8988T (cell line): ENCODE results near the gene PMEPA1.

Experiments
- DNase-seq: peaks from one replicate; pipeline ENCODE4 v3.0.0; 2011

PMEPA1 gene

DNA sequence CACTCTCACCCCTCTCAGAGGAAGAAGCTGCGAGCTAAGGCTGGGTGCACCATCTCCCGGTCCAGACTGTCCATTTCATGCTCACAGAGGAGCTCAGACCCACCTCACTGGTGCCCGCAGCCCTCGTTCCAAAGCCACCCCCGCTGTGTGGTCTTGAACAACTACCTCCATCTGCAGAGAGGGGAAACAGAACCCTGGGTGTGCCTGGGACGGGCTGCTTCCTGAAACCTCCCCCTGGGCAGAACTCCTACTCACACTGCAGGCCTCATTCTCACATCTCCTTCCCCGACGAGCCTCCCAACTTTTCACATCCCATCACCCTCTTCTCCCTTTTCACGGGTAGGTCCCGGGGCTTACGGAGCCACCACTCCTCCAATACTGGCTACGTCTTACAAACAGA, 18.1 kb downstream of the PMEPA1 start:
- no peak for DNase-seq

DNA sequence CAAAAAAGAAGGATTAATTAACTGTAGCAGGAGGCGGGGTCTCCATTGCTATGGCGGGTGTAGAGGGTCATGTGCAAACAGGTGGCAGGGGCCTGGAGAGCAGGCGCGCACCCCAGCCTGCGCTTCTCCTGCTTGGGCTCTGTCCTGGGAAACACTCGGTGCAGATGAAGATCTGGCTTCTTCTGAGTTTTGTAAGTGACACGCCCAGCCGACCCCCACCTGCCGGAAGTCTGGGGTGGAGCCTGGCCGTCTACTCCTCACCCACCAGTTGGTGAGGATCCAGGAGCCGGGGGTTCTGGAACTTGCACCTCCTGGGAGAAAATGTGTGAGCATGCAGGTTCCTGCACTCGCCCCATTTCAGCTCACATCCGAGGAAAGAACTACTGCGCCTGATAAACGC, 19.3 kb downstream of the PMEPA1 start:
- no peak for DNase-seq

DNA sequence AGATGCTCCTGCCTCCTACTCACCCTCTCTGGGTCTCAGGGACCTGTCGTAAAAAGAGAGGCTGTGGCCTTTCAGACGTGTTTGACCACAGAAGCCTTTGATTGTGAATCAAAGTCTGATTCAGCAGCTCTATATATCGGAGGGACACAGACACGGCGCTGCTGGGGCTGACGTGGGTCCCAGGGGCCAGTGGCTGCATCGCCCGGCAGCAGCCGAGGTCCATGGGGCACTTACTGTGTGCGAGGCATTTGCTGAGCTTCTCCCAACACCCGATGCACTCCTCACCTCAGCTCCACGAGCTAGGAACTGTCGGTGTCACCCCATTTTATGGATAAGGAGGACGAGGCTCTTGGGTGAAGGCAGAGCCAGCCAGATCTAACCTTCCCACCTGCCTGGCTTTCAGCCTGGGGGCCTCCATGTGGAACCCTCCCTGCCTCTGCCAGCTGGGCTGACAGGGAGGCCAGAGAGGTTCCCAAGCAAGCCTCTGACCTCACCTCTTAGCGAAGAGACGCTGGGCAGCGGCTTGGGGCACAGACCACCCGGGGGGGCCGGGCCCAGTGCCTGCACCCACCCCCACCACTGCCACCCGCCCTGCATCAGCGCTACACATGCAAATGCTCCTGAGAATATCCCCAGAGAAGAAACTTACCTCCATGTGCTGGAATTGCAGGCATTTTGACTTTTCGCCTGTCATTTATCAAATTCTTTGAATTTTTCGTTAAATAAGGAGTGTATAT, 19.9 kb downstream of the PMEPA1 start:
- no peak for DNase-seq

DNA sequence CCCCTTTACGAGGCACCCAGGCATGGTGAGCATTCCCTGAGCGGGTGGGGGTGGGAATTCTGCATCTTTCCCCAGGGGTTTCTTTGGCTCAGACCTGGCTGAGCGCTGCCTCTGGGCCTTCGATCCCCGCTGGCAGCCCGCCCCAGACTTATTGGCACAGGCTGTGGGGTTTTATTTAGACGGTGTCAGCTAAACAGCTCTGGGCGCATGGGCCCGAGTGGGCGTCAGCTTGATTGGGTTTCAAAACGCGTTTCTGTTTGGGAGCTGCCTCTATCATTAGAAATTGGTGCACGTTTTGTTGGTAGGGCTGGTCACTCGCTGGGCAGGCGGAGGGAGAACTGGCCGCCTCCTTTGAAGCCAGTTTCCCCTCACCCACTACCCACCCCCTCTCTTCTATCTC, 21.0 kb downstream of the PMEPA1 start:
- no peak for DNase-seq

DNA sequence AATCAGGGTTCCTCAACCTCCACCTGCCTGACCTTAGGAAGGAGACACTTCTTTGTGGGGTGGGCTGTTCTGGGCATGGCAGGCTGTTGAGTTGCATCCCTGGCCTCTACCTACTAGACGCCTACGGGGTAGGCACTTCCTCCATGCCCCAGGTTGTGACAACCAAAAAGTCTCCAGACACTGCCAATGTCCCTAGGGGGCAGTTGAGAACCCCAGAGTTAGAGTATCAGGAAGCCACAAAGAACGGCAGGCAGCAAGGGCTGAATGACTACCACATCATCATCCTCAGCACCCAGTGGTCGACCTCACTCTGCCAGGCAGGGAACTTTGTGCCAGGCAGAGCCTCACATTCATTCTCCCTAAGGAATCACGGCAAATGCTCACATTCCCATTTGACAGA, 21.5 kb downstream of the PMEPA1 start:
- DNase-seq, result no peak

DNA sequence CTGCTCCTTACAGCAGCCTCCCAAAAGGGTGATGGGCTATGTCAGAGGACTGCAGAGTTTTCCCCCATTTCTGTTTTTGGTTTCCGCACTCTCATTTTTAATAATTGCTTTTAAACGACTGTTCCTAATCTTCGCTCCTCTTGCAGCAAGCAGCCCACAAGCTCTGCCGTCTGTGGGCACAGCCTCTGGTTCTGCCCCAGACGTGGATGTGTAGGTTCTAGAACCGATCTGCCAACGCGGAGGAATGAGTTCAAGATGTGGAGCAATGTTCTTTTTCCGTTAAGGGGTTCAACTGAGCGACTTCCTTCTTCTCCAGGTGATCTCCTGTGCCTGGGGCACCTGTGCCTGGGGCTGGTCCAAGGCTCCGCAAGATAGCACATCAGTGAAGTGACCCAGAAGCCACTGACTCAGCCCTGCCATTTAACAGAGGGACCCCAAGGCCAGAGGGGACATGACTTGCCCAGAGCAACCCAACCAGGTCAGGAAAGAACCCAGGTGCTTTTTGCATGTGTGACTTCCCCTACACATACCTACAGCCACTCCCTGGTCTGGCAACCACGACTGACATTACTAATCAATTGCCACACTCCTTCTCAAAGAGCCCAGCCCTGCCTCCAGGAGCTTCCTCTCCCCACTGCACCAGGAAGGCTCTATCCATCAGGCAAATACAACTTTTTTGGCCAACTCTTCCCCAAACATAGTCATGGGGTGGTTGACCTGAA, 22.7 kb downstream of the PMEPA1 start:
- no peak for DNase-seq

DNA sequence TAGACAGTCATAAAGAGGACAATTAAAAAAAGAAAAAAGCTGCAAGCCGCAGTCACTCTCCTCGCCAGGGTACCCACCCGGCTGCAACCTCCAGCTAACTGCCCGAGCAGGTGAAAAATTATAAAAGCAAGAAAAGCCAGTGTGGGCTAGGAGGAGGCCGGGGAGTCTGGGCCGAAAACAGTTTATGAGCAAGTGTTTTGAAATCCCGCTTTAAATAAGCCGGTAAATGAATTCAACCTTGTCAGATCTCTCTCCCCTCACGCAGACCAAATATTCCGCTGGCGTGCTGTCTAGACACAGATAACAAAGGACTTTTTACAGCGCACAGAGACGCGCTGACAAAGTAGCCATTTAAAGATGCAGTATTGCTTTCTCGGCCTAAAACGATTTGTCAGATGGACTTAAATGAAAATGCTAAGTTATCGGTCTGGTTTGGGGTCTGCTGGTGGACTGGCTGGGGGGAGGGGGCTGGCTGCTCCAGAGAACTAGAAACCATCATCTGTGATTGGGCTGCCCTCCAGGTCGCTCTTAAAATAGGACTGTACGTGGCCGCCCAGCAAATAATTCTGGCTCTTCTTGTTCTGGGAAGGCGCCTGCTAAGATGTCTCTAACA, 24.6 kb downstream of the PMEPA1 start:
- no peak for DNase-seq

DNA sequence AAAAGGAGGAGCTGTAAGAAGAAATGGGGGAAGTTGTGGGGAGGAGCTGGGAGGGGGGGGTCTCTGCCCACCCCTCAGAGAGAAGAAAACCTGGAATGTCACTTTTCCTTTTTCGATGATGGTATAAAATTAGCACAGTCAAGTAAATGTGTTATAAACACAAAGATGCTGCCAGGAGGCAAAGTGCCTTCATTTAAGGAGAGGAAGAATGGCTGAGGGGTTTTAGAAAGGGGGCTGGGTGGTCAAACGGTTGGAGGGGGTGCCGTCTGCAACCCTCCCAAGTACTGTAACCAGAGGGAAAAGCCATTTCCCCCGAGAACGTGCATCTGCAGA, 25.0 kb downstream of the PMEPA1 start:
- no peak for DNase-seq

DNA sequence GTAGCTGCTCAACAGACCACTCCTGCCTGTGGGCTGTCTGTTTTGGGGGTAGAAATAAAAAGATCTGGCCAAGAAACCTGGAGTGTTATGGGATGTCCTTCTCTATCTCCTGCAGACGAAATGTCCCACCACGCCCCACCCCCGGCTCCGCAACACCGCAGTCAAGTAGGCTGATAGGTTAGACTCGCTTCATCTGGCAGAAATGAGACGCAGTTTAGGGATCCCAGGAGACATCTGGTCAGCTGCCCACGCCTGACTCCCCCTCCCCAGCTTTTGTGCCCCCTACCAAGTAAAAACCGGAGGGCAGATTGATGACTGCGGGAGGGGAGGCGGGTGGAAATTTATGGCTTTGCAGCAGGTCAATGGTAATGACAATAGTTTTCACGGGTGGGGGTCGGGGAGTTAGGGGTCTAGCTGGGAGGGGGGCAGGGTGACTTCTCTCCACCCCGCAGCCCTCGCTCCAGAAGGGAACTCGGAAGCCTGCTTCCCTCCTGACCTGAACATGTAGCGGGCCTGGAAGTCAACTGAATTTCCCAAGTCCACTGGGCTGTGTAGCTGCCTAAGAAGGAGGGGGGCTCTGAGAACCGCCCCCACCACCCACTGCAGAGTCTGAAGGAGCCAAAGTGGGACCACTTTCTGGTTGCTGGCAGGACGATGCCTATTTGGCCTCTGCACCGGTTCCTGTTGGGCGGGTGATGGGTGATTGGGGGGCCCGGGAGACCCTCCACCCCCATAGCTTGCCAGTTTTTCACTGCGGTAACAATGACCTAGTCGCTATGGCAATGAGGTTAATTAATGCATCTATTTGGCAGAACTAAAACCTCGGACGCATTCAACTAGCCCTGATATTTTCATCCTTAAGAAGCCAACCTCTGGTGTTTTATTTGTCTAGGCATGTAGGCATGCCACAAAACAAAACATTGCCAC, 25.7 kb downstream of the PMEPA1 start:
- no peak for DNase-seq

DNA sequence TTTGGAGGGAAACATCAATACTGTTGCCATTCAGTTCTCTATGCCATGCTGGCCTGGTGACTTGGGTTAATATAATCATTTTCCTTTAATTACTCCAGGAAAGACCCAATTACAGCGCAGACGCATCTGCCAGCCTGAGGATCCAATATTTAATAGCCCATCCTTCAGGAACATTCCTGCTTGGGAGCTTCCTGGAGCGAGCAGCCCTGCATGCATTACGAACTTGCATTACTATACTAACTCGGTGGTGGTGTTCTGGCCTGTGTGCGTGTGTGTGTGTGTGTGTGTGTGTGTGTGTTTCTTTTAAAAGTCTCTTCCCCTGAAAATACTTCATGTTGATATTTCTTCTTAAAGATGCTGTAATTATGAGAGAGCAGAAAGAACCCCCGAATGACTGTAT, 26.5 kb downstream of the PMEPA1 start:
- DNase-seq, result no peak

DNA sequence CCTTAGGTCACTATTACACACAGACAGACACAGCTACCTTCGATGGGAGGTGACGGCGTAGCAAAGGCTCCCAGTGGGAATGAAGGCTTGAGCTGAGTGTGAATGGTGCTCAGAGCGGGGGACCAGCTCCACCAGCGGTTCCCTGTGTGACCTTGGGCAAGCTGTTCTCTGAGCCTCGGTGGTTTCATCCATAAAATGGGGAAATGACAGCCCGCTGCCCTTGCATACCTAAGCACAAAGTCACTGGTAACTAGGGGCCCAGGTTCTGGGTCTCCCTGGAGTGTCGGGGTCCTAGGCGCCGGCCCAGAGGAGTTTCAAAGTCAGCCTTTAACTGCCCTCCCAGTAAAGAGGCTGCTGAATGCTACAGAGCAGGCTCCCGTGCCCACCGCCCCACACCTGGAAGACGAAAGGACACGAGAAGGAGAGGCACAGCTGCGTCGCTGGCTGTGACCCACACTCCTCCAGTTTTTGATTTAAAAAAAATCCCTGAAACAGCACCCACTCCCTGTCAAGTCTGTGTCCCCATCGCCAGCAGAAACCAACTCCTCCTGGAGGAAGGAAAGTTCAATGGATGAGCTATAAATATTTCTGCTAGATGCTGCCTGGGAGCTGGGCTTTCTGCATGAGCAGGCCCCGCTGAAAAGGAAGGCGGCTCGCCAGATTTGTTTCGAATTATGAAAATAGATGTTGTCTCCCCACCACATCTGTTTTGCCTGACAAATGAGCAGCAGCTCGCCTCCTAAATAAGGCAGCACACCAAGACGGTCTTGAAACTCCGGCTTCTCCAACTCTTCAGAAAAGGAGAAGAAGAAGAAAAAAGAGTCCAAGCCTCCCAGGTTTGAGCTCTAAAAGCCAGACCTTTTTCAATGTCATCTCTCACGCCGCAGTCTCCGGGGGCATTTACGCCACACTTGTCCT, 27.4 kb downstream of the PMEPA1 start:
- no peak for DNase-seq

DNA sequence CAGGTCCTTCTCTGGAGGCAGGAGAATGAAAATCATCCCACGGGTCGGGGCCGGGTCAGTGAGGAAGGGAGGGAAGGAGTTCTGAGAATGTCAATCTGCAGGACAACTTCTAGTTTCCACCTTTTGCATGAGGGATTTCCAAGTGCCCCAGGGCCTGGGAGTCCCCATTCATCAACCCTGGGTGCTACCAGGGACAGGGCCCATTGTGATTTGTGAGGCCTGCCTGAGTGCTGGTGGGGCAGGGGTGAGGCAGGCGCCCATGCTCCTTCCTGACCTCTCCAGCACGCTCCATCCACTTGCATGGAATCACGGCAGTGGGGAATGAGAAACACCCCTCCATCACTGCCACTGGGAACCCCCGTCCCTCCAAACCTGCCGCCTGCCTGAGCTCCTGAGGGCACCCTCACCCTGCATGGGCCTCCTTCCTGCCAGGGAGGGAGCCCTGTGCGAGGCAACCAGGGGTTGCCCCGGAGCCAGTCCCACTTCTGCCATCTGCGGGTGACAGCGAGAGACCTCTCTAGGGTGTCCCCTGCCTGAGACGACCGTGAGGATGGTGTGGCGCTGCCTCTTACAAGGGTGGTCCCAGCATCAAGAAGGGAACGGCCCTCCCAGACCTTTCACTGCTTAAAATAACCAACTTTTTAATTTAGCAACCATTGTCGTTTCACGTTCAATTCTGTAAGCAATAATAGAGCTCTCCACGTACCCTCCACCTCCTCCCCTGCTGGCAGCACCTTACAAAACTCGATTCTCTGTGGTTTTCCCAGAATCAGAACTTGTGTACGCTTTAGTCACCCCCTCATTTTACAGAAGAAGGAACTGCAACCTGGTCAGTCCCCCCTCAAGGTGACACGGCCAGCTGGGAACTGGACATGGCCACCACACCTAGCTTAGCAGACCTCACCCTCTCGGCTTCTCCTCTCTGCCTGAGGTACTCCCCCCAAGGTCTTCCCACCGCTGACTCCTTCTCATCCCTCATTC, 28.6 kb downstream of the PMEPA1 start:
- no peak for DNase-seq

DNA sequence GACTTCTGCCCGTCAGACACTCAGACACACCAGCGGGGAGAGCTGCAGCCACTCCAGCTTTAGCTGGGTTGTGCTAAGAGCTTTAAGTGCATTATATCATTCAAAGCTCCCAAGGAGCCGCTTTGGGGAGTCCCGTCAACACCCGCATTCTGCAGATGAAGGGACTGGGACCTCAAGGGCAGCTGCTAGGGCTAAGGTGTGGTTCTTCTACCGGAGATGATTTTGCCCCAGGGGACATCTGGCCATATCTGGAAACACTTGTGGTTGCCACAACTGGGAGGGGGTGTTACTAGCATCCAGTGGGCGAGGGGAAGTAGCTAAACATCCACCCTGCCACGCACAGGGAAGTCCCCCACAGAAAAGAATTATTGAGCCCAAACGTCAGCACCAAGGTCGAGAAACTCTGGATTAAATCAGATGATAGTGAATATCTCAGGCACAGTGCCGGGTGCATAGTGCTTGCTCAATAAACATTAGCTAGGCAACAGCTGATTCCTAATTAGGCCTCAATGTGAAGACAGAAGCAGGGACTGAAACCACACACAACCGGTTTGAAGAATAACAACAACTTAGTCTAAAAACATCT, 29.6 kb downstream of the PMEPA1 start:
- DNase-seq, result no peak

DNA sequence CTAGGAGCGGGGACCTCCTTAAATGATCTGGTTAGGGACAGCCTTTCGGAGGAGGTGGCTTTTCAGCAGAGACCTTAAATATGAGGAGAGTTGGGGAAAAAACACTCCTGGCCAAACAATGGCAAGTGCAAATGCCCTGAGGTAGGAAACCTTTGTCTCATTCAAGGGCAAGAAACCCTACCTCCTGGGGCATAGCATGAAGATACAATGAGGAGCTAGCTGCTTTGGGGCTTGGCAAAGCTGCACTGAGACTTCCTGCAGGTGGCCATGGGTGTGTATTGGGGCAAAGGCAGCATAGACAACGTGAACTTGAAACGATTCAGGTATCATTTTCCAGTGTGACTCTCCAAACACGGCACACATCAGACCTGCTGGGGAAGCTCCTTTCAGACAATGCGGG, 30.7 kb downstream of the PMEPA1 start:
- no peak for DNase-seq

DNA sequence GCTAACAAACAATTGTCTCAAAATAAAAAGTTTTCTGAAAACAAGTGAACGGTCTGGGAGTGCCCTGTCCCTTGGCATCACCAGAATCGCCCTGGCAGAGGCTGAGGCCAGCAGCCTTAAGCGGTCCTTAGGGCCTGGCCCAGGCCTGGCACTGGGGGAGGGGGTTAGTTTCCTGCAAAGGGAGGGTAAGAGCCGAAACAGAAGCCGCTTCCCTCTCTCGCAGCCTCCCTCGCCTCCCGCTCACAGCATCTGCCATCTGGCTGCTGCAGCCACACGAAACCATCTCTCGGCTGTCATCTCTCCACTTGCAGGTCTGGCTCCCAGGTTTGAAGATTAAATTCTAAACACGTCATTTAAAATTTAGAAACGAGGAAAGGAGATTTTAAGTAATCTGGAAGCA, 31.5 kb downstream of the PMEPA1 start:
- no peak for DNase-seq

DNA sequence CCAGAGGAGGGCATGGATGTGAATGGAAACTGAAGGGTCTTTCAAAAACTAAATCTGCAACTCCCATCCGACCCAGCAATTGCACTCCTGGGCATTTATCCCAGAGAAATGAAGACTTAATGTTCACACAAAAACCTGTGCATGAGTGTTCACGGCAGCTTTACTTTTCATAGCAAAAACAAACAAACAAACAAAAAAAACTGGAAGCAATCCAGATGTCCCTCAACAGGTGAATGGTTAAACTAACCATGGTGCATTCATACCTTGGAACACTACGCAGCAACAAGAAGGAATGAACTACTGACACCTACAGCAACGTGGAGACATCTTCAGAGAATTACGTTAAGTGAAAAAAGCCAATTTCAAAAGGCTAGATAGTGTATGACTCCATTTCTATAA, 32.2 kb downstream of the PMEPA1 start:
- no peak for DNase-seq

DNA sequence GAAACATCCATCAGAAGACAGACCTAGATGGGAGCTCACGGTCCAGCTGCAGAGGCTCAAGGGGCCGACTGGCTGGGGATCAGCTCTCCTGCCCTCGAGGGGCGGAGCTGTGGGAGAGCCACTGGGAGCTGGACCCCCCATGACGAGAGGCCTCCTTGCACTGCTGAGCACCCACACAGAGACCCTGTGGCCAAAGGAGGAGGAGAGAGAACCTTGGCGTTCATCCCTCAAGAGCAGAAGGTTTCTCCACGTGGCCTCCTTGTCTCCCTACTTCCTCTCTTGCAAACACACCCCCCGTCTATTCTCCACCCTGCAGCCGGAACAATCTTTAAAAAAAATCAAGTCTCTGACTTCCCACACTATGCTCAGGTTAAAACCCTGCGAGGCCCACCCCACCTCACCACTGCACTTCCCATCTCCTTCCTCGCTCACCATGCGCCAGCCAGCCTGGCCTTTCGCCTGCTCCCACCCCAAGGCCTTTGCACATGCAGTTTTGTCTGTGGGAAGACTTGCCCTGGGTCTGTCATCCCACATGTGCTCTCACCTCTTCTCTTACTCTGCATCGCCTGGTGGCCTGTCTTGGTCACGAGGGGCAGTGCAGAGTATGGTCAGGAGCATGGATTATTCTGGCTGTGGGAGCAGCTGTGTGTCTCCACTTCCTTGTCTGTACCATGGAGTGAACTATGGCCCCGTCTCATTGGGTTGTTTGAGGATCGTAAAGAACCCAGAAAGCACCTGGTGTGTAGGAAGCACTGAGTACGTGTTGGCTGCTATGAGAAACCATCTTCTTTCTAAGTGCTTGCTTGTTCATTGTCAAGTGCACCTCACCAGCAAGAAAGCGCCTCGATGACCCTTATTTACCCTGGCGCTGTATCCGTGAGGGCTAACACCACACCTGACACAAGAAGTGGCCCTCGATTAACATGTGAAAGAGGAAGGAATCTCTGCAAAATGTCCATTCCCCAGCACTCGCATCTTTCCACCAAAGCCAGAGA, 32.9 kb downstream of the PMEPA1 start:
- DNase-seq, result no peak

DNA sequence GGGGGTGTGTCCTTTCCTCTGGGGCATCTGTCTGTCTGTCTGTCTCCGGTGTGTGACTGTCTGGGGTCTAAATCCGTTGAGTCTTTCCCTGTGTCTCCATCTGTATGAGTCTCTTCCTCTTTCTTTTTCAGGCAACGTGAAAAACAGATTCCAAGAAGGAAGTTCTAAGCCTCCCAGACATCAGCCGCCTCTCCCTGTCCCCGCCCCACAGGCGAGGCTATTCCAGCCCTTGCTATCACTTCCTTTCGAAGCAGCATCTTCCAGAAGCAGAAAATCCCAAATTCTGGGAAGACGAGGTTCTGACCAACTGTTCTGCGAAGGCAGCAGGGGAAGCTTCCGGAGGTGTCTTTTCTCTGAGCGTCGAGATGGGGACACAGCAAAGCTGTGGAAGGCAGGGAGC, 34.0 kb downstream of the PMEPA1 start:
- DNase-seq, result no peak

DNA sequence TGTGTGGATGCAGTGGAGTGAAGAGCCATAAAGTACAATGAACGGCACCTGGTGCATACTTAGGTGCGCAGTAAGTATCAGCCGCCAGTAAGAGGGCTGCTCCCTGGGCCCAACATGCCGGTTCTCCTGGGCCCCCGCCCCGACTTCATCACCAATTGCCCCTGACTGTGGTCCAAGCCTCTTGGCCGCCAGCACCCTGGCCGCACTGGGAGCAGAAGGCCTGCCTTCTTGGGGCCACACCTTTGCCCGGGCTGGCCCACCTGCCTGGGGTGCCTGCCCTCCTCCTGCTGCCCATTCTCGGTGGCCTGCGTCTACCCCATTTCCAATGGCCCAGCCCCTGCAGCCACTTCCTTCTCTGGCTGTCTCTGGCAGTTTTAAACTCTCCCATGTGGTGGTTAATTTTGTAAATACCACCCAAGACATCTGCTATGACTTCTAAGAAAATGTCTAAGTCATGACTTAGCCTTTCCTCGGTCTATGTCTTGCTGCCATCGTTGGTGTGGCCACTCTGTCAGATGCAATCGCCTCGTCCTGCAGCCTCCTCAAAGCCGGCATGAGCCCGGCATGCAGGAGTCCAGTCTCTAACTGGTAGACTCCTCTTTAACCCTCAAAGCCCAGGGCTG, 36.8 kb downstream of the PMEPA1 start:
- no peak for DNase-seq
